K562 (cell line): ENCODE results near the gene IL2RG. TPM values are rescaled to one million over a fixed set of nuclear protein-coding genes. Genes with fewer than 3 reads are reported as not detected.

Experiments
- ATAC-seq: fragments of 200-7000 bp; cut with Tn5 transposase; 3 replicates; pipeline ENCODE4 v1.9.1; 2020; ENCODE audit warnings: moderate library complexity
- BruUV-seq: library from RNA; stranded (reverse); fragments of 400-500 nt; replicated peaks from 2 replicates; lab custom pipeline; 2021; lab: Mats Ljungman, UMichigan
- CTCF ChIA-PET: fragments of 300-600 bp; formaldehyde crosslinking; extraction: SDS; loops from one replicate; lab custom pipeline; 2021; ENCODE audit warnings: low intra/inter-chr PET ratio; lab: Yijun Ruan, JAX
- POLR2A ChIA-PET: fragments of 300-600, 350-650 bp; sonication (Branson Sonifier 250); formaldehyde crosslinking; extraction: SDS; loops from one replicate; lab custom pipeline; 2021; ENCODE audit warnings: antibody characterized with exemption, inconsistent platforms; lab: Yijun Ruan, JAX
- DNase-seq, 4 experiments: peaks; one replicate each; pipeline versions ENCODE4 v3.0.0 to v3.0.0-alpha.2; 2011 to 2018; ENCODE audit warnings: low spot score in 3 of 4, mixed read lengths in 3 of 4; ENCODE audit errors: extremely low read depth in 1 of 4
- FAIRE-seq: peaks from 2 replicates; lab custom pipeline; 2011; peaks lifted over from hg19 to GRCh38; lab: Jason Lieb, UNC
- H2AFZ ChIP-seq: 2 replicates; pipeline ENCODE4 v1.6.0; 2011; ENCODE audit warnings: low read depth, low read length, control low read depth, inconsistent platforms
- H3K27ac ChIP-seq: fragments of 200-600 bp; 3 replicates; pipeline ENCODE4 v1.8.0; 2011; ENCODE audit warnings: low read depth, mild to moderate bottlenecking, control low read depth, inconsistent platforms, low read length, moderate library complexity, mixed read lengths; ENCODE audit errors: extremely low read depth
- H3K27me3 ChIP-seq, 2 experiments: fragments of 300-600 bp in 1 of 2; 2 replicates in 1 of 2; 3 replicates in 1 of 2; pipeline versions ENCODE4 v1.6.0 to v1.8.0; 2011; ENCODE audit warnings: inconsistent platforms in 2 of 2, low read length in 2 of 2, mild to moderate bottlenecking in 1 of 2, mixed read lengths in 1 of 2, moderate library complexity in 1 of 2; ENCODE audit not compliant: control insufficient read depth in 2 of 2, insufficient read depth in 2 of 2
- H3K36me3 ChIP-seq: fragments of 300-600 bp; 3 replicates; pipeline ENCODE4 v1.8.0; 2011; ENCODE audit warnings: mild to moderate bottlenecking, low read length, inconsistent platforms; ENCODE audit not compliant: control insufficient read depth, insufficient read depth
- H3K4me1 ChIP-seq, 2 experiments: fragments of 200-600 bp in 1 of 2; replicated peaks in 1 of 2; 2 replicates in 1 of 2; 3 replicates in 1 of 2; pipeline versions ENCODE4 v1.5.1 to v1.8.0; 2011; ENCODE audit warnings: inconsistent platforms in 2 of 2, low read length in 2 of 2, mild to moderate bottlenecking in 1 of 2, mixed read lengths in 1 of 2, moderate library complexity in 1 of 2; ENCODE audit not compliant: control insufficient read depth in 2 of 2, insufficient read depth in 2 of 2
- H3K4me2 ChIP-seq: 2 replicates; pipeline ENCODE4 v1.6.1; 2011; ENCODE audit warnings: low read length, control low read depth, inconsistent platforms, mixed read lengths; ENCODE audit not compliant: insufficient read depth
- H3K4me3 ChIP-seq: fragments of 200-600 bp; sonication (generic), shearing (Covaris generic); 2 replicates; pipeline ENCODE4 v1.5.1; 2016; ENCODE audit warnings: control low read depth, inconsistent platforms
- H3K79me2 ChIP-seq: fragments of 200-600 bp; 3 replicates; pipeline ENCODE4 v1.8.0; 2011; ENCODE audit warnings: low read length, inconsistent platforms; ENCODE audit not compliant: control insufficient read depth, insufficient read depth
- H3K9ac ChIP-seq, 2 experiments: 2 replicates each; pipeline versions ENCODE4 v1.6.0 to v1.6.1; 2011; ENCODE audit warnings: low read depth in 2 of 2, low read length in 2 of 2, control low read depth in 1 of 2, inconsistent platforms in 1 of 2, mild to moderate bottlenecking in 1 of 2, mixed read lengths in 1 of 2; ENCODE audit not compliant: insufficient read depth in 1 of 2
- H3K9me1 ChIP-seq: one replicate; pipeline ENCODE4 v1.6.0; 2011; ENCODE audit warnings: inconsistent platforms, mild to moderate bottlenecking, low read length, moderate library complexity; ENCODE audit not compliant: control insufficient read depth, insufficient read depth
- H3K9me3 ChIP-seq: replicated peaks from 2 replicates; pipeline ENCODE4 v1.5.1; 2011; ENCODE audit warnings: low read depth, low read length, inconsistent platforms; ENCODE audit not compliant: control insufficient read depth, insufficient read depth
- H4K20me1 ChIP-seq: replicated peaks from 2 replicates; pipeline ENCODE4 v1.6.1; 2011; ENCODE audit warnings: low read length, inconsistent platforms, mixed read lengths; ENCODE audit not compliant: control insufficient read depth, insufficient read depth
- CBFB ChIP-seq: sonication (generic); formaldehyde crosslinking; IDR thresholded peaks from 2 replicates; pipeline ENCODE4 v1.4.0; 2020; ENCODE audit warnings: mild to moderate bottlenecking, missing genetic modification reagents
- ERF ChIP-seq: fragments of 450-650 bp; formaldehyde crosslinking; IDR thresholded peaks from 2 replicates; pipeline ENCODE4 v1.4.0; 2020; ENCODE audit warnings: mild to moderate bottlenecking, mixed read lengths
- KAT2B ChIP-seq: IDR thresholded peaks from one replicate; pipeline ENCODE4 v1.6.1; 2012; ENCODE audit warnings: low read depth, mild to moderate bottlenecking, control low read depth, inconsistent platforms, low read length, moderate library complexity
- PRDM10 ChIP-seq: fragments of 450-650 bp; IDR thresholded peaks from 2 replicates; pipeline ENCODE4 v1.6.1; 2018; ENCODE audit not compliant: partially characterized antibody
- TBL1XR1 ChIP-seq, 2 experiments: IDR thresholded peaks; 2 replicates each; pipeline ENCODE4 v1.6.1; 2012; ENCODE audit warnings: improper control_type of control experiment in 2 of 2, low read length in 2 of 2, mild to moderate bottlenecking in 1 of 2
- ZBTB40 ChIP-seq, 2 experiments: fragments of 450-650 bp in 1 of 2; sonication (generic) in 1 of 2; formaldehyde crosslinking in 1 of 2; IDR thresholded peaks; 2 replicates each; pipeline versions ENCODE4 v1.7.1 to v1.9.0; 2016 to 2022; ENCODE audit warnings: inconsistent platforms in 1 of 2, mild to moderate bottlenecking in 1 of 2, missing genetic modification reagents in 1 of 2
- ZNF584 ChIP-seq: fragments of 200-800 bp; sonication (Bioruptor generic); IDR thresholded peaks from 2 replicates; pipeline ENCODE4 v1.6.1; 2016; ENCODE audit warnings: low read depth, mild to moderate bottlenecking, missing genetic modification characterization, missing compliant biosample characterization
- WGBS: fragments of 100-300 bp; shearing (Covaris generic); methylation state at CpG from one replicate; pipeline ENCODE4 v1.1.6; 2016; ENCODE audit warnings: low coverage, mixed read lengths; ENCODE audit not compliant: insufficient coverage; ENCODE audit errors: missing lambda C conversion rate; 5-methylcytosine and 5-hydroxymethylcytosine counted together
- in situ Hi-C: fragments of 300-500 bp; cut with MboI; formaldehyde crosslinking; loops from 4 replicates; pipeline ENCODE4 v1.15.0; 2018; ENCODE audit warnings: inconsistent platforms, mixed read lengths
- intact Hi-C: fragments of 100-400 bp; cut with micrococcal nuclease; formaldehyde crosslinking; loops from 2 replicates; pipeline ENCODE4 v1.14.2; 2022
- polyA plus RNA-seq, 8 experiments: library from polyadenylated mRNA; depleted of rRNA in 4 of 8; stranded (reverse) in 5 of 8; unstranded in 3 of 8; fragments of >200 nt; fragmentation: Nextera tagmentation in 2 of 8; fragmentation: Illumina TruSeq in 1 of 8; extraction: Ambion mirVana in 2 of 8; extraction: Trizol in 1 of 8; gene quantifications; 2 replicates each; pipeline versions ENCODE4 v1.2.1 to v1.2.3, GENCODE V29; 2011 to 2014; ENCODE audit warnings: inconsistent platforms in 1 of 8, missing spikeins in 1 of 8
- total RNA-seq, 7 experiments: library from RNA; depleted of rRNA in 6 of 7; stranded (reverse); fragments of >200 nt in 6 of 7; fragmentation: Illumina TruSeq in 2 of 7; extraction: Trizol in 2 of 7; gene quantifications; 2 replicates each; pipeline versions ENCODE4 v1.2.1 to v1.2.3, GENCODE V29; 2011 to 2021; ENCODE audit warnings: low replicate concordance in 1 of 7

IL2RG gene
- total and polyA plus RNA-seq, 9 of the 15 experiments (the other 6 are each of a cell fraction or from before 2014, with no cell fraction given) = 5.5 to 55.4 (median 19.7) TPM

- TF ChIP-seq KAT2B (no peak), PRDM10 (no peak), ERF (CRISPR knock-in tag) (no peak), ZNF584 (CRISPR knock-in tag) (no peak)
These were observed 3.5 kb downstream of the IL2RG start (continued) for GRCh38 chrX:71107762-71108360.

GRCh38 chrX:71107245-71107644 lies 4.1 kb downstream of the IL2RG start:
- in situ Hi-C loops (no loop called here), intact Hi-C loops (no loop called here)
- ChIA-PET CTCF (no interaction called here), POLR2A (no interaction called here)
- H3K79me2 ChIP-seq = peaks cover 24% of the 10 kb centered on the region; the same call in 2 of the 3 replicates
- peak overlapping the region in 1 of 2 experiments; percentile 35; a peak in 2 of 4 replicates for H3K9ac ChIP-seq
- no peak overlapping the region for H2AFZ ChIP-seq
- 25% methylated on average over 3 of the region's 4 CpGs for WGBS
- FAIRE-seq (no peak), DNase-seq (no peak), ATAC-seq (no peak)
- peak overlapping the region; percentile 58; the same call in 1 of the 3 replicates for H3K27ac ChIP-seq
- H3K9me3 ChIP-seq = no peaks in the 10 kb centered on the region
- no peaks in the 10 kb centered on the region for H3K36me3 ChIP-seq
- no peaks in the 10 kb centered on the region for H3K9me1 ChIP-seq
- no peak overlapping the region for H3K4me3 ChIP-seq
- no peaks in the 10 kb centered on the region for H3K27me3 ChIP-seq
- H3K4me2 ChIP-seq = peak overlapping the region; percentile 50; the same call in 1 of the 2 replicates
- BruUV-seq = no TSS peak
- no peaks in the 10 kb centered on the region for H4K20me1 ChIP-seq
- H3K4me1 ChIP-seq = peaks cover 45 to 76% of the 10 kb centered on the region in 2 experiments
- TF ChIP-seq TBL1XR1 (IDR thresholded peaks at IDR 0.05; ENCODE audit: low read length in 2 of 2) (no peak), ZBTB40 (IDR thresholded peaks at IDR 0.05) (peak; percentile 94), ZBTB40 (CRISPR knock-in tag; IDR thresholded peaks at IDR 0.05) (no peak; the same call in 1 of the 2 replicates), CBFB (CRISPR knock-in tag) (no peak)
